ENCODE measurements around the gene SEC31B. TPM values are rescaled to one million over a fixed set of nuclear protein-coding genes. Genes with fewer than 3 reads are reported as not detected.

The SEC31B gene
- total and polyA plus RNA-seq, 9 of the 15 experiments (the other 6 are each of a cell fraction or from before 2014, with no cell fraction given) = 0.91 to 7.0 (median 2.4) TPM

DNA sequence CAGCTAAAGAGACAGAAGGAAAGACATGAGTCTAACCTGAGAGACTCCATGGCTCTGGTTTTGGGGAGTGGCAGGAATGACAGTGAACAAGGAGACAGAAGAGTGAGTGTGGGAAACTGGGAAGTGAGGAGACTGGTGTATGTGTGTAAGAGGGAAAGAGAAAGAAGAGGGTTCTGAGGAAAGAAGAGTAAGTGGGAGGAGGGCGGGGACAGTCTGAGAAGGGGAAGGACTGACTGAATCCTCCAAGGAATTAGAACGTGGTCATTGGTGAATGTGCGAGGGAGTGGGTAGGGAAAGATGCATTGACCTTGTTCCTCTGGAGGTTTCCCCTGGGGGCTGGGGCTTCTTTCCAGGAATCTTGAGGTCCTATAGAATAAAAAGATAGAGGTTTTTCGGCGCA, 30.3 kb downstream of the SEC31B start:
- Histone ChIP-seq H2AFZ (ENCODE audit: low read depth, low read length) (no peak overlapping the region), H4K20me1 (replicated peaks; ENCODE audit: control insufficient read depth, insufficient read depth, low read length) (0 out of 2 replicates have a peak, but pooled peaks cover 4% of the 10 kb centered on the region), H3K4me2 (ENCODE audit: insufficient read depth, low read length) (no peak overlapping the region), H3K36me3 (ENCODE audit: control insufficient read depth, insufficient read depth, low read length) (no peaks in the 10 kb centered on the region; the same call in 2 of the 3 replicates), H3K4me3 (no peak overlapping the region), H3K27ac (ENCODE audit: extremely low read depth, low read depth, low read length) (no peak overlapping the region), H3K9me1 (ENCODE audit: control insufficient read depth, insufficient read depth, low read length) (no peaks in the 10 kb centered on the region), H3K27me3 (ENCODE audit: control insufficient read depth in 2 of 2, insufficient read depth in 2 of 2, low read length in 2 of 2) (no peaks in the 10 kb centered on the region), H3K4me1 (replicated peaks in 1 of 2; ENCODE audit: control insufficient read depth in 2 of 2, insufficient read depth in 2 of 2, low read length in 2 of 2) (no peaks in the 10 kb centered on the region), H3K9me3 (replicated peaks; ENCODE audit: control insufficient read depth, insufficient read depth, low read depth, low read length) (no peaks in the 10 kb centered on the region), H3K9ac (ENCODE audit: insufficient read depth in 1 of 2, low read depth in 2 of 2, low read length in 2 of 2) (no peak overlapping the region), H3K79me2 (ENCODE audit: control insufficient read depth, insufficient read depth, low read length) (no peaks in the 10 kb centered on the region)
- no peak for FAIRE-seq
- intact Hi-C loops (cut with micrococcal nuclease) = no loop called here
- CTCF ChIA-PET (ENCODE audit: low intra/inter-chr PET ratio) = no interaction called here
- no peak for DNase-seq (ENCODE audit: extremely low read depth in 1 of 4, low spot score in 3 of 4)
- POLR2A ChIA-PET = no interaction called here
- ATAC-seq = no peak
- in situ Hi-C loops (cut with MboI) = no loop called here
- no TSS peak for BruUV-seq (replicated peaks)
- 30% methylated on average over 3 of the region's 5 CpGs for WGBS (ENCODE audit: insufficient coverage, low coverage, missing lambda C conversion rate)
- TF ChIP-seq, protein P1, sequence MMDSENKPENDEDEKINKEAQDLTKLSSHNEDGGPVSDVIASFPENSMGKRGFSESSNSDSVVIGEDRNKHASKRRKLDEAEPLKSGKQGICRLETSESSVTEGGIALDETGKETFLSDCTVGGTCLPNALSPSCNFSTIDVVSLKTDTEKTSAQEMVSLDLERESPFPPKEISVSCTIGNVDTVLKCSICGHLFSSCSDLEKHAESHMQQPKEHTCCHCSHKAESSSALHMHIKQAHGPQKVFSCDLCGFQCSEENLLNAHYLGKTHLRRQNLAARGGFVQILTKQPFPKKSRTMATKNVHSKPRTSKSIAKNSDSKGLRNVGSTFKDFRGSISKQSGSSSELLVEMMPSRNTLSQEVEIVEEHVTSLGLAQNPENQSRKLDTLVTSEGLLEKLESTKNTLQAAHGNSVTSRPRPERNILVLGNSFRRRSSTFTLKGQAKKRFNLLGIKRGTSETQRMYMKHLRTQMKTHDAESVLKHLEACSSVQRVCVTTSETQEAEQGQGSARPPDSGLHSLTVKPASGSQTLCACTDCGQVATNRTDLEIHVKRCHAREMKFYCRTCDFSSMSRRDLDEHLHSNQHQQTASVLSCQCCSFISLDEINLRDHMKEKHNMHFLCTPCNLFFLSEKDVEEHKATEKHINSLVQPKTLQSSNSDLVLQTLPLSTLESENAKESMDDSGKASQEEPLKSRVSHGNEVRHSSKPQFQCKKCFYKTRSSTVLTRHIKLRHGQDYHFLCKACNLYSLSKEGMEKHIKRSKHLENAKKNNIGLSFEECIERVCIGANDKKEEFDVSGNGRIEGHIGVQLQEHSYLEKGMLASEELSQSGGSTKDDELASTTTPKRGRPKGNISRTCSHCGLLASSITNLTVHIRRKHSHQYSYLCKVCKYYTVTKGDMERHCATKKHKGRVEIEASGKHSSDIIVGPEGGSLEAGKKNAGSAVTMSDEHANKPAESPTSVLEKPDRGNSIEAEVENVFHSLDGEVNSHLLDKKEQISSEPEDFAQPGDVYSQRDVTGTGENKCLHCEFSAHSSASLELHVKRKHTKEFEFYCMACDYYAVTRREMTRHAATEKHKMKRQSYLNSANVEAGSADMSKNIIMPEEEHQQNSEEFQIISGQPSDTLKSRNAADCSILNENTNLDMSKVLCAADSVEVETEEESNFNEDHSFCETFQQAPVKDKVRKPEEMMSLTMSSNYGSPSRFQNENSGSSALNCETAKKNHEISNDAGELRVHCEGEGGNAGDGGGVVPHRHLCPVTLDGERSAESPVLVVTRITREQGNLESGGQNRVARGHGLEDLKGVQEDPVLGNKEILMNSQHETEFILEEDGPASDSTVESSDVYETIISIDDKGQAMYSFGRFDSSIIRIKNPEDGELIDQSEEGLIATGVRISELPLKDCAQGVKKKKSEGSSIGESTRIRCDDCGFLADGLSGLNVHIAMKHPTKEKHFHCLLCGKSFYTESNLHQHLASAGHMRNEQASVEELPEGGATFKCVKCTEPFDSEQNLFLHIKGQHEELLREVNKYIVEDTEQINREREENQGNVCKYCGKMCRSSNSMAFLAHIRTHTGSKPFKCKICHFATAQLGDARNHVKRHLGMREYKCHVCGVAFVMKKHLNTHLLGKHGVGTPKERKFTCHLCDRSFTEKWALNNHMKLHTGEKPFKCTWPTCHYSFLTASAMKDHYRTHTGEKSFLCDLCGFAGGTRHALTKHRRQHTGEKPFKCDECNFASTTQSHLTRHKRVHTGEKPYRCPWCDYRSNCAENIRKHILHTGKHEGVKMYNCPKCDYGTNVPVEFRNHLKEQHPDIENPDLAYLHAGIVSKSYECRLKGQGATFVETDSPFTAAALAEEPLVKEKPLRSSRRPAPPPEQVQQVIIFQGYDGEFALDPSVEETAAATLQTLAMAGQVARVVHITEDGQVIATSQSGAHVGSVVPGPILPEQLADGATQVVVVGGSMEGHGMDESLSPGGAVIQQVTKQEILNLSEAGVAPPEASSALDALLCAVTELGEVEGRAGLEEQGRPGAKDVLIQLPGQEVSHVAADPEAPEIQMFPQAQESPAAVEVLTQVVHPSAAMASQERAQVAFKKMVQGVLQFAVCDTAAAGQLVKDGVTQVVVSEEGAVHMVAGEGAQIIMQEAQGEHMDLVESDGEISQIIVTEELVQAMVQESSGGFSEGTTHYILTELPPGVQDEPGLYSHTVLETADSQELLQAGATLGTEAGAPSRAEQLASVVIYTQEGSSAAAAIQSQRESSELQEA (IDR thresholded peaks at IDR 0.05; ENCODE audit: low read depth) = no peak
- TF ChIP-seq, protein P2, sequence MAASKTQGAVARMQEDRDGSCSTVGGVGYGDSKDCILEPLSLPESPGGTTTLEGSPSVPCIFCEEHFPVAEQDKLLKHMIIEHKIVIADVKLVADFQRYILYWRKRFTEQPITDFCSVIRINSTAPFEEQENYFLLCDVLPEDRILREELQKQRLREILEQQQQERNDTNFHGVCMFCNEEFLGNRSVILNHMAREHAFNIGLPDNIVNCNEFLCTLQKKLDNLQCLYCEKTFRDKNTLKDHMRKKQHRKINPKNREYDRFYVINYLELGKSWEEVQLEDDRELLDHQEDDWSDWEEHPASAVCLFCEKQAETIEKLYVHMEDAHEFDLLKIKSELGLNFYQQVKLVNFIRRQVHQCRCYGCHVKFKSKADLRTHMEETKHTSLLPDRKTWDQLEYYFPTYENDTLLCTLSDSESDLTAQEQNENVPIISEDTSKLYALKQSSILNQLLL (CRISPR knock-in tag; IDR thresholded peaks at IDR 0.05; ENCODE audit: borderline replicate concordance) = no peak
- TF ChIP-seq KHSRP (IDR thresholded peaks at IDR 0.05) (no peak), SMARCC2 (IDR thresholded peaks at IDR 0.05; ENCODE audit: low read depth) (no peak), NFYB (IDR thresholded peaks at IDR 0.05; ENCODE audit: extremely low read depth, insufficient read length) (no peak), TBL1XR1 (IDR thresholded peaks at IDR 0.05; ENCODE audit: low read length in 2 of 2) (no peak)
- TF ChIP-seq, protein P3, sequence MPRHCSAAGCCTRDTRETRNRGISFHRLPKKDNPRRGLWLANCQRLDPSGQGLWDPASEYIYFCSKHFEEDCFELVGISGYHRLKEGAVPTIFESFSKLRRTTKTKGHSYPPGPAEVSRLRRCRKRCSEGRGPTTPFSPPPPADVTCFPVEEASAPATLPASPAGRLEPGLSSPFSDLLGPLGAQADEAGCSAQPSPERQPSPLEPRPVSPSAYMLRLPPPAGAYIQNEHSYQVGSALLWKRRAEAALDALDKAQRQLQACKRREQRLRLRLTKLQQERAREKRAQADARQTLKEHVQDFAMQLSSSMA (CRISPR knock-in tag; IDR thresholded peaks at IDR 0.05) = no peak
- TF ChIP-seq, protein P4, sequence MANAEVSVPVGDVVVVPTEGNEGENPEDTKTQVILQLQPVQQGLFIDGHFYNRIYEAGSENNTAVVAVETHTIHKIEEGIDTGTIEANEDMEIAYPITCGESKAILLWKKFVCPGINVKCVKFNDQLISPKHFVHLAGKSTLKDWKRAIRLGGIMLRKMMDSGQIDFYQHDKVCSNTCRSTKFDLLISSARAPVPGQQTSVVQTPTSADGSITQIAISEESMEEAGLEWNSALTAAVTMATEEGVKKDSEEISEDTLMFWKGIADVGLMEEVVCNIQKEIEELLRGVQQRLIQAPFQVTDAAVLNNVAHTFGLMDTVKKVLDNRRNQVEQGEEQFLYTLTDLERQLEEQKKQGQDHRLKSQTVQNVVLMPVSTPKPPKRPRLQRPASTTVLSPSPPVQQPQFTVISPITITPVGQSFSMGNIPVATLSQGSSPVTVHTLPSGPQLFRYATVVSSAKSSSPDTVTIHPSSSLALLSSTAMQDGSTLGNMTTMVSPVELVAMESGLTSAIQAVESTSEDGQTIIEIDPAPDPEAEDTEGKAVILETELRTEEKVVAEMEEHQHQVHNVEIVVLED (CRISPR knock-in tag; IDR thresholded peaks at IDR 0.05) = no peak
- TF ChIP-seq, protein P5, sequence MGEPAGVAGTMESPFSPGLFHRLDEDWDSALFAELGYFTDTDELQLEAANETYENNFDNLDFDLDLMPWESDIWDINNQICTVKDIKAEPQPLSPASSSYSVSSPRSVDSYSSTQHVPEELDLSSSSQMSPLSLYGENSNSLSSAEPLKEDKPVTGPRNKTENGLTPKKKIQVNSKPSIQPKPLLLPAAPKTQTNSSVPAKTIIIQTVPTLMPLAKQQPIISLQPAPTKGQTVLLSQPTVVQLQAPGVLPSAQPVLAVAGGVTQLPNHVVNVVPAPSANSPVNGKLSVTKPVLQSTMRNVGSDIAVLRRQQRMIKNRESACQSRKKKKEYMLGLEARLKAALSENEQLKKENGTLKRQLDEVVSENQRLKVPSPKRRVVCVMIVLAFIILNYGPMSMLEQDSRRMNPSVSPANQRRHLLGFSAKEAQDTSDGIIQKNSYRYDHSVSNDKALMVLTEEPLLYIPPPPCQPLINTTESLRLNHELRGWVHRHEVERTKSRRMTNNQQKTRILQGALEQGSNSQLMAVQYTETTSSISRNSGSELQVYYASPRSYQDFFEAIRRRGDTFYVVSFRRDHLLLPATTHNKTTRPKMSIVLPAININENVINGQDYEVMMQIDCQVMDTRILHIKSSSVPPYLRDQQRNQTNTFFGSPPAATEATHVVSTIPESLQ (CRISPR knock-in tag; IDR thresholded peaks at IDR 0.05) = no peak
